NCI-H1694 treated with DMSO at 0.1 percent for 48 hours (cell line): ENCODE results near the gene EDIL3.
"Not testable (repeated sequence)": the region's sequence is repeated elsewhere in the genome, so short reads cannot be mapped to it uniquely, and the experiment has no call there.

Experiments used
- DNase-seq: peaks from one replicate; lab custom pipeline; 2025; lab: John Stamatoyannopoulos, UW

EDIL3 gene

DNA sequence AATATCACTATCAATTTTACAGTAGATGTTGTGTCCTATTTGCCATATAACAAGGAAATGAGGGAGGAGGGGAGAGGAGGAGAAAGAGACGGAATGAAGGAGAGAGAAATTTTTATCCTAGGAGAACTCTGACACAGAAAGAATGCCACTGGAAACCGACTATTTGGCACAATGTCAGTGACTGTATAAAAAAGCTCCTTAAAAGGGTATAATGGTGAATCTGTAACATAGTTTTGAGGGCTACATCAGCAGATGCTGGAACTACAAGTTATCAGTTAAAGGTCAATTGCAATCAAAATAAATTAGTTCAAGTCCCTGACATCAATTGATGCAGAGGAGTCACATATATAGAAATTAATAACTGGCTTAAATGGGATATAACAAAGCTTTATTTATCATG, 5.7 kb downstream of the EDIL3 start:
- no peak for DNase-seq

DNA sequence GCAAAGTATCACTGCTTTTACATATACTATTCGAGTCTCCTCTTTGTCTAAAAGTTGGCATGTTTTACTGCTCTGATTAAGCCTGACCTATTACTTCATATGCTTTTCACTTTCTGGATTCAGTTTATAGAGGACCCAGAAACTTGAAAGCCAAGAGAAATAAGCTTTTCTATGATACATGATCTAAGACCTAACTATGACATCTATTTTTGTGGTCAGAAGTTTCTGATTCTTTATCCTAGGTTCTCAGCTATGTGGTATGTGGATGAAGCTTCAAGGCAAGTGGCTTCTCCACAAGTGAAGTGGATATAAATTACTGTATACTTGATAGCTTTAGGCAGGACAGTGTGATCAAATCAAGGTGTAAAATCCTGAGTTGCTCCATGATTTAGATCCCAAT, 6.3 kb downstream of the EDIL3 start:
- no peak for DNase-seq

DNA sequence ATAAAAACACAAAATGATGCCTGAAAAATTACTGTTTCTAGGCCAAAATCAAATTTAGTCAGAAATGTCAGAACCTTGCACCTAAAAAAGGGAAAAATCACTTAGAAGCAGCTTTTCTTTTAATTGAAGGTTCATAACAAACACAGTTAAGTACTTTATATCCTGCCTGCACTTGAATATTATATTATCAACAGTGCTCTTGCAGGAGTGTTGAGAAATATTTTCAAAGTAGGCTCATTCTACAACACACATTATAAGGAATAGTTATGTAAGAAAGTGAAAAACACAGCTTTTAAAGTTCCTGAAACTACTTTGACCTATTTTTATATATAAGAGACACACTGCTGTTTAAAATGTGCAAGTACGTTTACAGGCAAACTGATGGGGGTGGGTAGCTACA, 8.3 kb downstream of the EDIL3 start:
- DNase-seq = no peak

DNA sequence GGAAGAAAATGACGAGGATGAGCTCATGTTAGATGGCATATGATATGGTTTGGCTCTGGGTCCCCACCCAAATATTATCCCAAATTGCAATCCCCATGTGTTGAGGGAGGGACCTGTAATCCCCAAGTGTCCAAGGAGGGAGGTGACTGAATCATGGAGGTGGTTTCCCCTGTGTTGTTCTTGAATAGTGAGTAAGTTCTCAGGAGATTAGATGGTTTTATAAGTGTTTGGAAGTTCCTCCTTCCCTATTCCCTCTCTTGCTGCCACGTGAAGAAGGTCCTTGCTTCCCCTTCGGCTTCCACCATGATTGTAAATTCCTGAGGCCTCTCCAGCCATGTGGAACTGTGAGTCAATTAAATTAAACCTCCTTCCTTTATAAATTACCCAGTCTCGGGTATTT, 10.1 kb downstream of the EDIL3 start:
- DNase-seq = no peak

DNA sequence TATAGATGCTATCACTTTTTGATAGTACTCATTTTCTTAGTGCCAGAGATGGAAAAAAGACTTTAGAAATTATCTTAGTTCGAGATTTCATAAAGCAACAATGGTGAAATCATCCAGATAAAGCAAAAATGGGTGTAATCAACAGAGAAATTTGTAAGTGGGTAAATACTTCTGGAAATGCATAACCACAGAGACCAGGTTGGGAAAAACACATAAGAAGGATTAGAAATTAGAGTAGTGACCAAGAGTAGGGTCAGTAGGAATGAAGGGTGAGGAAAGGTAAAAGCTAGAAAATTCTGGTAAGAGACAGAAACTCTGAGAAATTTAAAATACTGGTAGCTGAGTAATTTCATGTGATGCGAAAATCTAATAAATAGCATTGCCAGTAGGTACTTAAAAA, 11.2 kb downstream of the EDIL3 start:
- DNase-seq = no peak

DNA sequence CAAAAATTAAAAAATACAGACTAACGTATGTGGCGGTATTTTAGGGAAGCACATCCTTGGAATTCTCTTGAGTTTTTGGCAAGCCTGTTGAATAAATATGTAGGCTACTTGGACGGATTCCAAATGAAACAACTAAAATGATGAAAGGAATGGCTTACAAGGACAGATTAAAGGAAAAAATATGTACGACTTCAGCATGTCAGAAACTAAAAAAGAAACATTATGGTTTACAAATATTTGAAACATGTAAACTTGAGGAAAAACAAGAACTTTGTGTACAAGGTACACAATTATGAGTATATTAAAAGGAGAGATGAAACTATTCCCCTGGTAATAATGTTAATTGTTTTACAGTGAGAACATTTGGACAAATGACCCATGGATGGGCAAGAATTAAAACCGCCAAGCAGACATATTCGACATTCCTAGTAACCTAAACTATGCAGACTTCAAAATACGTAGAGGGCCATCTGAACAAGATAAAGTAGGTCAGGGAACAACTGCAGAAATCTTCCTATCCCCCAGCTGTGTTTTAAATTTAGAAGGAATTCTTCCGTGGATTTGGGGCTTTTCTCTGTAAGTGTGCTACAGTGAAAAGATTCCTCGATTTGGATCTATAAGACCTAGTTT, 12.5 kb downstream of the EDIL3 start:
- no peak for DNase-seq

DNA sequence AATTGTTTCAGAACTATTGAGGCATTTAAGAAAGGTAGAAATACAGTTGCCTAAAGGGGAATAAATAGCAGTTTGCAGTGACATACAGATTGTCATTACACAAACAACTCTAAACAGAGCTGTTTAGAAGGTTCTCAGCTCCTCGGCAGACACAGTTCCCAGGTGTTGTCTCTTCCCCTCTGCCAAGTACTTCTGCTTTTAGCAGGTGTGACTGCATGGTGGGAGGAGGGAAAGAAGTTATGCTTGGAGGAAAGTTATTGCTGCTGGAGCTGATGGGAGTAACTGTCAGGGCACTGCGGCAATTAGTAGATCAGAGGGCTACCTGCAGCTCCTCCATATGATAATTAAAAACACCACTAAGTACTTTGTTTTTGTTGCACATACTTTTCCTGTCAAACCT, 14.5 kb downstream of the EDIL3 start:
- DNase-seq = no peak

DNA sequence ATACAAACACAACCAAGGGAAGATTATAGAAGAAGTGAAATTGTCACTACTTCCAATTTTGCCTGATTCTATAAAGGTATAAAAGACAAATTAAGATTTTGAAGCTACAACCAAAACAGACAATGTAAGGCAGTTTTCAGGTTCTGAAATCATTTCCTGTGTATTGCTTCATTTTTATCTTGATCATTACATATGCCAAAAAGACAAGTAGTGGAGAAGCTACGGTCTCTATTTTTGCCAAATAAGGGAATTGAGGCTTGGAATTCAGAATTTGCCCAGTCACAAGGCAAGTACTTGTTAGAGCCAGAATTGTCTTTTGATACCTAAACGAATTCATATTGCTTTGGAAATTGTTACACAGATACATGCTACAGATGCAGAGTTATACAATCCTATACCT, 20.6 kb downstream of the EDIL3 start:
- DNase-seq = no peak

DNA sequence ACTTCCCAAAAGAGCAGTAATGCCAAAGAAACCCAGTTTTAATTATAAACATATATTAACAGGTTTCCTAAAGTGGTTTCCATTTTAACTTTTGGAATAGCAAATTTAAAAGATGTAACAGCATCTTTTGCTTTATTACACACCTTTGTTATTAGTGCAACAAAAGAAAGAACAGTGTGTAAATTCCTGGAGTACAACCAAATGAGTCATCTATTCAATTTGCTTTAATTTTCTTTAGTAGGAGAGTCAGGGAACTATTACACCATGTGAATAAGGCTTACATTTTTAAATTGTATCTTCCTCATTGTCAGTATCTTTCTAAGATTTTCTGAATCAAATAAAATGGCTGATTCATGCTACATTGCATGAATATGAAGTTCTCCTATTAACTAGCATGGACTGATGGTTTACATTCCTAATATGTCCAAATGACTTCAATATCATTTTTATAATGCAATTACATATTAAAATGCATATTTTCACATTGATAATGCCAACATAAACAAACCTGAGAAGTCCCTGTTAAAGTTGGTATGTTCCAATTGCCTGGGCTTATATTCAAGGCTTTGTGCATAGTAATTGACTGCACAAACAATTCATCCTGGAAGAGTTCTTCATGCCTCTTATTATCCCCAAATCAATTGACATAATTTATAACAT, 22.5 kb downstream of the EDIL3 start:
- DNase-seq = no peak

DNA sequence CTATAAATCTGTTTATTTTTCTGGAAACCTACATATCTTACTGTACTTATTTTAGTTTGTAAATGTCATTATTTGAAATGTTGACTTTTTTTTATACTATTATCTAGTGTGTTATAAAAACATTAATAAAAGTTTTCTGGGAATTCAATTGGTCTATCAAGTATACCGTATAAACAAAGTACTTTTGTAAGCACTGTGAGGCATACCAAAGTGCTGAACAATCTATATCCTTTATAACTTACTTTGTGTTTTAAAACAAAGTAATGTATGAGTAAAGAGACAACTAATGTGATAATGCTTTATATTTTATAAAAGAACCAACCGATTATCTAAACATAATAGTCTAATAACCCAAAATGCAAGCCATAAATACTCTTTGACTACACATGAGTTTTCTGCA, 23.1 kb downstream of the EDIL3 start:
- DNase-seq = no peak

DNA sequence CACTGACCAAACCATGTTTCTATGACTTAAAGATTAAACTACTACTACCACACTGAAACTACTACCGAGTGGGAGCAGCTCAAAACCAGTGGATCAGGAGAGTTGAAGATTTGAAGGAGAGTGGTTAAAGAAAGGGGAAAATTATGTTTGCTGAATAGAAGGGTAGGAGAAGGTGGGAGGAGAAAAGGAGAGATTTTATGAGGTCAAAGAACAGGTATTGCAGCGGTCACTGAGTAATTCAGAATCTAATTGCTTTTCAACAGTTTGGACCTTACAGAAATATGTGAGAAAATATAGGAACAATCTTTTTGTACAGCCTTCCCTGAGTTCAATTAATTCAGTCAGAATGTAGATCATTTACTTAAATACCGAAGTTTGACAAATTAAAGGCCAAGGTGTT, 24.6 kb downstream of the EDIL3 start:
- no peak for DNase-seq

DNA sequence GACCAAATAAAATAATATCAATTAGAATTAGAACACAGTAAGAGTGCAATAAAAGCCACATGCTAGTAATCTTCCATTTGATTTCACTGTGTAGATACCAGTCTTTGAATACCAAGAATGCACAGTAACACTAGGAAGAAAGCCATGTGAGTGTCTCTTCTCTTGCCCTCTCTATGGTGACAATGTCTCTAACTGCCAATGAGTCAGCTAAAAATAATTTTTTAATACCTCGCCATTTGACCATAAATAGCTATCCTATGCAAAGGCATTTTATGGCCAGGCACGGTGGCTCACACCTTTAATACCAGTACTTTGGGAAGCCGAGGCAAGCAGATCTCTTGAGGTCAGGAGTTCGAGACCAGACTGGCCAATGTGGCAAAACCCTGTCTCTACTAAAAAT, 30.6 kb downstream of the EDIL3 start:
- no peak for DNase-seq

DNA sequence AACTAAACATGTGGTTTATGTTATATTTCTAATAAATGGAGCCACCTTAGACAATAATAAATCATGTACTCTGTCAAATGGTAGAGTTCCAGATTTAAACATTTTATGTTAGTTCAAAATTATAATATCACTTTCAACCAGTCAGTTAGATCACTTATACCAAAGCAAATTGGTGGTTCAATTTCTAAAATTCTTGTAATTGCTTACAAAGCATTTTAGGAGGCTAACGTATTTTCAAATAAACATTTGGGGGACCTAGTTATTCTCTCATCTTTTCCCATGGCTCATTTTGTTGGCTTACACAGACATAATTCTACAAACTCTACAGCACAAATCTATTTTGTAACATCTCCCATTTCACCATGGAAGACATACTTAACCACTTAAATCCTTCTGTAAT, 39.9 kb downstream of the EDIL3 start:
- DNase-seq = no peak

DNA sequence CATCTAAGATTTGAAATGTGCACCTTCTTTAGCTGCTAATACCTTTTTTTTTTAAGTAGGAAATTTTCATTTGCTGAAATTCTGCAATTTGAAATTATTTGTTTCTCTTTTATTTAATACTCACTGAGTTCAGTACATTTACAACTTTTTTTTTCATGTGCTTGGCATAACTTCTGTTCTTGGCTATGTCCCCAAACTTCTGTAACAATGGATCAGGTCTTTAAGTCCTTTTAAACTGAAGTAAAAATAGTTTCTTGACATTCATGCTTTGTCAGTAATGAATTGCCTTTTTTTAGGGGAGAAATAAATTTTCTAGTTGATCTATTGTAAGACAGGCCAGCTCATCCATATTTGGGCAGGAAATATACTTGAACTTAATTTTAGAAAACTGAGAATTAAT, 41.5 kb downstream of the EDIL3 start:
- DNase-seq = no peak

DNA sequence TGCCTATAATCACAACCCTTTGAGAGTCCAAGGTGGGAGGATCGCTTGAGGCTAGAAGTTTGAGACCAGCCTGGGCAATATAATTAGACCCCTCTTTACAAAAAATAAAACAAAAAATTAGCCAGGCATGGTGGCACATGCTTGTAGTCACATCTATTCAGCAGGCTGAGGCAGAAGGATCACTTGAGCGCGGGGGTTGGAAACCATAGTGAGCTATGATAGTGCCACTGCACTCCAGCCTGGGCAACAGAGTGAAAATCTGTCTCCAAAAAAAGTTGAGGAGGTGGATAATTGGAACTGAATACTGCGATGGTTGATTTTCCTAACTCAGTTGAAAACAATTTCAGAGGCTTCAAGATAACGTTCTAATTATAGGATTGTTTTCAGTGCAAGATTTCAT, 52.6 kb downstream of the EDIL3 start:
- DNase-seq = no peak

DNA sequence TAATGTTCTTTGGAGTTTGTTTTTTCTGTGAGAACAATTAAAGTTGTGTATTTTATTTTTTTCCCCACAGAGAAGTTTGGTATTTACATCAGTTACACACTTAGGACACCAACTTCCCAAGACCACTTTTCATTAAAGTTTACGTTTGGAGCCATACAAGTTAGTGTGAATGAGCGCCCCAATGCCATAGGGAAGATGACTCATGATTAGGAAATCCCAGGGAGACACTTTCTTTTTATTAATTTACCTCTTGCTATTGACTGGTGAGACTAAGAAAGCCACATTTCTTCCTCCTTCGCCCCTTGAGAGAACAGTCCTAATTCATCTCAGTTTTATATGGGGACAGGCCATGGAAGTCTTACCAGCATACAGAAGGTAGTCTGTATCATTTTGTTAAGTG, 57.1 kb downstream of the EDIL3 start:
- no peak for DNase-seq

DNA sequence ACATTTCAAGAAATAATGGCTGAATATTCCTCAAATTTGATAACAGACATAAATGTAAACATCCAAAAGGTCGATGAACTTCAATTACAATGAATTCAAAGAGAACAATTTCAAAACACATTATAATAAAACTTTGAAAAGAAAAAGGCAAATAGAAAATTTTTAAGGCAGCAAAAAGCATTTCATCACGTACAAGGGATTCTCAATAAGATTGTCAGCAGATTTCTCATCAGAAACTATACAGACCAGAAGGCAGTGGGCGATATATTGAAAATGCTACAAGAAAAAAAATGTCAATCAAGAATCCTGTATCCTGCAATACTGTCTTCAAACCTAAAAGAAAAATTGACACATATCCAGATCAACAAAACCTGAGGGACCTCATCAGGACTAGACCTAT, 62.0 kb downstream of the EDIL3 start:
- DNase-seq = no peak

DNA sequence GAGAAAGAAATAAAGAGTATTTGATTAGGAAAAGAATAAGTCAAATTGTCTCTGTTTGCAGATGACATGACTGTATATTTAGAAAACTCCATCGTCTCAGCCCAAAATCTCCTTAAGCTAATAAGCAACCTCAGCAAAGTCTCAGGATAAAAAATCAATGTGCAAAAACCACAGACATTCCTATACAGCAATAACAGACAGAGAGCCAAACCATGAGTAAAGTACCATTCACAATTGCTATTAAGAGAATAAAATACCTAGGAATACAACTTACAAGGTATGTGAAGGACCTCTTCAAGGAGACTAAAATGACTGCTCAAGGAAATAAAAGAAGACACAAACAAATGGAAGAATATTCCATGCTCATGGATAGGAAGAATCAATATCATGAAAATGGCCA, 66.9 kb downstream of the EDIL3 start:
- DNase-seq = not testable (repeated sequence)

DNA sequence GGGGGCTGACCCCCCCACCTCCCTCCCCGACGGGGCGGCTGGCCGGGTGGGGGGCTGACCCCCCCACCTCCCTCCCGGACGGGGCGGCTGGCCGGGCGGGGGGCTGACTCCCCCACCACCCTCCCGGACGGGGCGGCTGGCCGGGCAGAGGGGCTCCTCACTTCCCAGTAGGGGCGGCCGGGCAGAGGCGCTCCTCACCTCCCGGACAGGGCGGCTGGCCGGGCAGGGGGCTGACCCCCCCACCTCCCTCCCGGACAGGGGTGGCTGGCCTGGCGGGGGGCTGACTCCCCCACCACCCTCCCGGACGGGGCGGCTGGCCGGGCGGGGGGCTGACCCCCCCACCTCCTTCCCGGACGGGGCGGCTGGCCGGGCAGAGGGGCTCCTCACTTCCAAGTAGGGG, 72.4 kb downstream of the EDIL3 start:
- not testable (repeated sequence) for DNase-seq

DNA sequence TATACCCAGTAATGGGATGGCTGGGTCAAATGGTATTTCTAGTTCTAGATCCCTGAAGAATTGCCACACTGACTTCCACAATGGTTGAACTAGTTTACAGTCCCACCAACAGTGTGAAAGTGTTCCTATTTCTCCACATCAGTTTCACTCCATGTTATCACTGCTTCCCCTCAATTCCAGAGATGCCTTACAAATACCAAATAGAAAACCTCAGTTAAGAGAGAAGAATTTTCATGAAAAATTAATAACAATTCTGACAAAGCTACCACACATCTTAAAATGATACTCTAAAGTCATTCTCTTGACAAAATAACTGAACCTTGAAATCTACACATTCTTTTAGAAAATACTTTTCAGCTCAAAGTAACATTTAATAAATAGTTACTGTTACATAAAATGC, 74.8 kb downstream of the EDIL3 start:
- not testable (repeated sequence) for DNase-seq

DNA sequence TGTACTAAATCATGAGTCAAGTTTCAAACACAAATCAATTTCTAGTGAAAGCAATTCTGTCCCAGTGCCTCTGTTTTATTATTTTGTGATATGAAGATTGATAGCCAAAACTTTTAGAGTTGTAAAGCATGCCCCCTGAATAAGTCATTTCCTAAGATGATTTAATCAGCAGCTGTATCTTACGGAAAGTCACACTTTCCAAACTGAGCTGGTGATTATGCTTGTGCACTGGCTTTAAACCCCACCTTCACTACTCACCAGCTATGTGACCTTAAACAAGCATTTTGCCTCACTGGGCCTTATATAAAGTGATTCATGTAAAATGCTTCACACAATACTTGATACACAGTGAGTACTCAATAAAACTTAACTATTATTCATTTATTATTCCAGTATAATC, 78.1 kb downstream of the EDIL3 start:
- no peak for DNase-seq

DNA sequence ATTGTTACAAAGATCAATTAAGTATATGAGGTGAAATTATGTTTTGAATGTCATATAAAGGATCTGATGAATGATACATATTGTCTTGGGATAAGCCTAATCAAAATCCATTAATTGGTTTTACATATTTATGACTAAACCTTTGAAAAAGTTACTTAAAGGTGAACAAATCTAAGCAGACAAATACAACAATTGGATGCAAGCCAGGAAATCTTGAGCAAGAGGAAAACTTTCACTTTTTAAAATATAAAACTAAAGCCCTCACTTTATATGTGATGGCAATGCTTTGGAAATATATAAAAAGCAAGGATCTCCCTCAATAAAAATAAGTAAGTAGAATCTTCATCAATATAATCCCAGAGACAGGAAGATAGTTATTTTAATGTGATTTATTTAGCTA, 80.1 kb downstream of the EDIL3 start:
- no peak for DNase-seq

DNA sequence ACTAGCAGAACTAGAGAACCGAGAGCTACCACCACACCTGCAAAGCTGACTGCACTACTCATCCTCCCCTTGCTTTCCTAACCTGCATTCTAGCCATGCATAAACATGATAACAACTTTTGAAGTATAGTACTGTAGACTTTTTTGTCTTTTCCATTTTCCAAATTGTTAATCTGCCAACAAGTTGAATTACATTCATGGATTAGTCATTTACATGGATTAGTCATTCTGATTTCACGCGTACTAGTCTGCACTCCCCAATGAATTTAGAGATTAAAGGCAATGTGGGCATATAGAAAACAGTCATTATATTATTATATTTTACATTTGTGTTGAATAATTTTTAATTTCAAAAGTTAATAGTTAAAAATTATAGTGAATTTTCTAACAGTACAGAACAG, 81.4 kb downstream of the EDIL3 start:
- no peak for DNase-seq

DNA sequence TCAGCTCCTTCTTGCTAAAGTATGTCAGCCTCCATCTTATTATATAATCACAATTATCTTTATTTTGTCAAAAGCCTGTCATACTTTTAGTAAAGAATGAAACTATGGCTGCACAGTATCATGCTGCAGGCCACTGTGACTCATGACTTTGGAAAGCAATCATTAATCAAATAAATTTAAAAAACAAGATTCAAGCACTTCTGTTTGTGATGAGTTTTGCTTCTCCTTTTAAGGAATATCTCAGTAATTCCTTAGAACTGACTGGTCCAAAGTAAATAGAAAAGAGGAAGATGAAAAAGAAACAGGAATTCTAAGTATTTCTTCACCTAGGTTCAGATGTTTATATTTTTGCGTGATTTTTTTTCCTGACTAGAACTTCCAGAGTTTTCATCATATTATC, 83.1 kb downstream of the EDIL3 start:
- DNase-seq = no peak
